ENCODE results near the gene MERTK. TPM values are rescaled to one million over a fixed set of nuclear protein-coding genes. Genes with fewer than 3 reads are reported as not detected.
A peak's percentile ranks its signal among the peaks of the same experiment; 100 is the strongest.

MERTK gene
- total RNA-seq, 1 experiment from 2014 or later, result 14.5 TPM

GRCh38 chr2:111986116-111986900 is 87.9 kb downstream of the MERTK start:
- BruUV-seq (replicated peaks), result no TSS peak
- no peak for TF ChIP-seq TCF7L2 (IDR thresholded peaks at IDR 0.05; ENCODE audit: low read depth, low read length)
- no peak for TF ChIP-seq SIN3A (IDR thresholded peaks at IDR 0.05; ENCODE audit: borderline replicate concordance, insufficient read depth, low read depth, low read length)
- no peak for TF ChIP-seq REST (IDR thresholded peaks at IDR 0.05; ENCODE audit: insufficient read depth in 1 of 2, low read depth in 2 of 2, low read length in 1 of 2)
- TF ChIP-seq, protein P1, sequence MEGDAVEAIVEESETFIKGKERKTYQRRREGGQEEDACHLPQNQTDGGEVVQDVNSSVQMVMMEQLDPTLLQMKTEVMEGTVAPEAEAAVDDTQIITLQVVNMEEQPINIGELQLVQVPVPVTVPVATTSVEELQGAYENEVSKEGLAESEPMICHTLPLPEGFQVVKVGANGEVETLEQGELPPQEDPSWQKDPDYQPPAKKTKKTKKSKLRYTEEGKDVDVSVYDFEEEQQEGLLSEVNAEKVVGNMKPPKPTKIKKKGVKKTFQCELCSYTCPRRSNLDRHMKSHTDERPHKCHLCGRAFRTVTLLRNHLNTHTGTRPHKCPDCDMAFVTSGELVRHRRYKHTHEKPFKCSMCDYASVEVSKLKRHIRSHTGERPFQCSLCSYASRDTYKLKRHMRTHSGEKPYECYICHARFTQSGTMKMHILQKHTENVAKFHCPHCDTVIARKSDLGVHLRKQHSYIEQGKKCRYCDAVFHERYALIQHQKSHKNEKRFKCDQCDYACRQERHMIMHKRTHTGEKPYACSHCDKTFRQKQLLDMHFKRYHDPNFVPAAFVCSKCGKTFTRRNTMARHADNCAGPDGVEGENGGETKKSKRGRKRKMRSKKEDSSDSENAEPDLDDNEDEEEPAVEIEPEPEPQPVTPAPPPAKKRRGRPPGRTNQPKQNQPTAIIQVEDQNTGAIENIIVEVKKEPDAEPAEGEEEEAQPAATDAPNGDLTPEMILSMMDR (IDR thresholded peaks at IDR 0.05), result no peak
- TF ChIP-seq POLR2AphosphoS5 (IDR thresholded peaks at IDR 0.05; ENCODE audit: low read depth, low read length), result no peak
- no peaks in the 10 kb centered on the region; the same call in 1 of the 2 replicates for H3K36me3 ChIP-seq (ENCODE audit: control insufficient read depth, insufficient read depth, low read length)
- ChIA-PET POLR2A (no interaction called here), CTCF (no interaction called here)
- no peaks in the 10 kb centered on the region for H3K27me3 ChIP-seq (ENCODE audit: control insufficient read depth, insufficient read depth, low read length)
- H3K9me3 ChIP-seq (ENCODE audit: control insufficient read depth, insufficient read depth, low read depth, low read length), result no peaks in the 10 kb centered on the region
- DNase-seq (ENCODE audit: low read depth, low spot score) (peak; percentile 15), ATAC-seq (peak; percentile 53)
- in situ Hi-C loops (cut with HindIII; ENCODE audit: low pct_unique_long_range_greater_than_20kb, low sequenced_read_pairs) (no loop called here), intact Hi-C loops (cut with micrococcal nuclease; ENCODE audit: unreplicated experiment) (no loop called here)
- no peak overlapping the region for H3K27ac ChIP-seq (ENCODE audit: low read length)
- H3K4me3 ChIP-seq (ENCODE audit: low read depth in 2 of 2, low read length in 2 of 2), result no peak overlapping the region
- H3K4me1 ChIP-seq (ENCODE audit: control insufficient read depth, insufficient read depth, low read length), result 0 out of 2 replicates have a peak, but pooled peaks cover 2% of the 10 kb centered on the region

- in situ Hi-C loops (cut with HindIII; ENCODE audit: low pct_unique_long_range_greater_than_20kb, low sequenced_read_pairs), result no loop called here
Observed at GRCh38 chr2:111990375-111990774, 92.0 kb downstream of the MERTK start.

More at GRCh38 chr2:111990375-111990774, 92.0 kb downstream of the MERTK start:
- Histone ChIP-seq H3K27ac (ENCODE audit: low read length) (no peak overlapping the region), H3K27me3 (ENCODE audit: control insufficient read depth, insufficient read depth, low read length) (no peaks in the 10 kb centered on the region), H3K4me1 (ENCODE audit: control insufficient read depth, insufficient read depth, low read length) (0 out of 2 replicates have a peak, but pooled peaks cover 2% of the 10 kb centered on the region), H3K9me3 (ENCODE audit: control insufficient read depth, insufficient read depth, low read depth, low read length) (no peaks in the 10 kb centered on the region), H3K36me3 (ENCODE audit: control insufficient read depth, insufficient read depth, low read length) (no peaks in the 10 kb centered on the region), H3K4me3 (ENCODE audit: low read depth in 2 of 2, low read length in 2 of 2) (no peak overlapping the region)
- intact Hi-C loops (cut with micrococcal nuclease; ENCODE audit: unreplicated experiment), result no loop called here
- ATAC-seq (no peak), DNase-seq (ENCODE audit: low read depth, low spot score) (no peak)
- TF ChIP-seq, protein P1 (IDR thresholded peaks at IDR 0.05), result no peak
- TF ChIP-seq SIN3A (IDR thresholded peaks at IDR 0.05; ENCODE audit: borderline replicate concordance, insufficient read depth, low read depth, low read length), result no peak
- no peak for TF ChIP-seq REST (IDR thresholded peaks at IDR 0.05; ENCODE audit: insufficient read depth in 1 of 2, low read depth in 2 of 2, low read length in 1 of 2)
- no peak for TF ChIP-seq TCF7L2 (IDR thresholded peaks at IDR 0.05; ENCODE audit: low read depth, low read length)
- no peak for TF ChIP-seq POLR2AphosphoS5 (IDR thresholded peaks at IDR 0.05; ENCODE audit: low read depth, low read length)
- CTCF ChIA-PET, result no interaction called here
- no TSS peak for BruUV-seq (replicated peaks)
- POLR2A ChIA-PET, result no interaction called here
